Measurements from ENCODE around the gene GBF1. TPM values are rescaled to one million over a fixed set of nuclear protein-coding genes. Genes with fewer than 3 reads are reported as not detected.

Gene GBF1
- total RNA-seq, 1 experiment from 2014 or later, result 23.7 TPM

GRCh38 chr10:102245932-102246251 lies 560 bp downstream of the GBF1 start:
- H2AFZ ChIP-seq (ENCODE audit: low read length), result no peak overlapping the region
- peaks cover 2% of the 10 kb centered on the region for H3K79me1 ChIP-seq (ENCODE audit: insufficient read depth, low read depth, low read length, poor library complexity, severe bottlenecking)
- peaks cover 16% of the 10 kb centered on the region; the same call in 1 of the 2 replicates for H3K27me3 ChIP-seq (ENCODE audit: insufficient read depth, low read length)
- H4K91ac ChIP-seq (ENCODE audit: insufficient read length, low read depth, low read length), result no peak overlapping the region
- H2BK15ac ChIP-seq (ENCODE audit: low read depth, low read length), result no peak overlapping the region
- H3K18ac ChIP-seq (ENCODE audit: insufficient read length, low read depth, low read length), result no peak overlapping the region
- H2AK5ac ChIP-seq (ENCODE audit: insufficient read length, low read length), result no peak overlapping the region
- H3K56ac ChIP-seq (ENCODE audit: insufficient read length, low read depth, low read length), result no peak overlapping the region
- peaks cover 11% of the 10 kb centered on the region for H3K23me2 ChIP-seq (ENCODE audit: insufficient read length, low read depth, low read length, poor library complexity, severe bottlenecking)
- H3K27ac ChIP-seq (ENCODE audit: insufficient read length, low read depth, low read length), result no peak overlapping the region
- H3K14ac ChIP-seq (ENCODE audit: insufficient read depth, low read length), result no peak overlapping the region
- no peak for TF ChIP-seq CTCF (conservative IDR thresholded peaks at IDR 0.05)
- DNase-seq, result no peak
- no peak overlapping the region for H3K23ac ChIP-seq (ENCODE audit: insufficient read length, low read depth, low read length)
- no peaks in the 10 kb centered on the region for H4K20me1 ChIP-seq (ENCODE audit: control insufficient read depth, insufficient read depth, insufficient read length)
- Mint-ChIP-seq H3K36me3 (ENCODE audit: insufficient read depth in 1 of 3, low read depth in 3 of 3) (no peaks in the 10 kb centered on the region; a peak in 1 of 7 replicates), H3K9me3 (no peaks in the 10 kb centered on the region), H3K4me1 (peaks cover 25 to 31% of the 10 kb centered on the region in 2 experiments), H3K27me3 (ENCODE audit: low read depth) (peaks cover 33% of the 10 kb centered on the region), H3K27ac (peak overlapping the region; percentile 79 to 94 (median 90); a peak in 5 of 7 replicates), H3K4me3 (peak overlapping the region; percentile 94 to 98)
- no peak overlapping the region for H2BK120ac ChIP-seq (ENCODE audit: low read depth, low read length, poor library complexity, severe bottlenecking)
- WGBS (ENCODE audit: extremely low coverage, insufficient read length, low lambda C conversion rate), result no CpG with 5 or more reads among the region's 4 CpGs
- no peak overlapping the region for H4K8ac ChIP-seq (replicated peaks; ENCODE audit: insufficient read length, low read depth, low read length)
- no peak overlapping the region for H4K5ac ChIP-seq (ENCODE audit: insufficient read length, low read depth, low read length)
- no peak overlapping the region for H3T11ph ChIP-seq (ENCODE audit: low read length)
- no peaks in the 10 kb centered on the region for H3K4me1 ChIP-seq (ENCODE audit: insufficient read depth, low read length)
- no peak overlapping the region for H2BK5ac ChIP-seq (ENCODE audit: insufficient read length, low read length)
- no peak overlapping the region for H2BK12ac ChIP-seq (ENCODE audit: insufficient read length, low read depth, low read length)
- H3K4ac ChIP-seq (ENCODE audit: low read depth, low read length), result no peak overlapping the region
- H3K4me2 ChIP-seq (ENCODE audit: insufficient read depth, insufficient read length, low read length), result peak overlapping the region; percentile 88
- peaks cover 5% of the 10 kb centered on the region; the same call in 1 of the 2 replicates for H3K79me2 ChIP-seq (ENCODE audit: insufficient read depth, low read length)
- no peaks in the 10 kb centered on the region for H3K9me3 ChIP-seq (ENCODE audit: control insufficient read depth, low read depth, low read length)
- H3K9ac ChIP-seq (ENCODE audit: extremely low read depth, insufficient read length, low read length), result peak overlapping the region; percentile 53
- no peak overlapping the region for H2BK20ac ChIP-seq (ENCODE audit: low read depth, low read length, poor library complexity, severe bottlenecking)
